Endothelial cell of umbilical vein (primary cell): ENCODE measurements around the gene TADA2B. TPM values are rescaled to one million over a fixed set of nuclear protein-coding genes. Genes with fewer than 3 reads are reported as not detected.

Experiments
- BruUV-seq: library from RNA; stranded (reverse); fragments of 400-500 nt; replicated peaks from 2 replicates; lab custom pipeline; 2021; lab: Mats Ljungman, UMichigan
- CTCF ChIA-PET: fragments of 300-600, 350-600 bp; sonication (Branson Sonifier 250); formaldehyde crosslinking; loops from one replicate; lab custom pipeline; 2021; ENCODE audit warnings: antibody characterized with exemption, inconsistent platforms; lab: Charles Lee
- POLR2A ChIA-PET: fragments of 300-600, 350-600 bp; sonication (Branson Sonifier 250); formaldehyde crosslinking; loops from one replicate; lab custom pipeline; 2021; ENCODE audit warnings: antibody characterized with exemption, inconsistent platforms; lab: Charles Lee
- DNase-seq: peaks from one replicate; pipeline ENCODE4 v3.0.0-alpha.2; 2011; ENCODE audit warnings: low read depth, low spot score
- FAIRE-seq: peaks from 2 replicates; lab custom pipeline; 2011; peaks lifted over from hg19 to GRCh38; lab: Jason Lieb, UNC
- H2AFZ ChIP-seq: 2 replicates; pipeline ENCODE4 v1.6.0; 2012; ENCODE audit warnings: low read depth, low read length, control low read depth, inconsistent platforms
- H3K27ac ChIP-seq: 2 replicates; pipeline ENCODE4 v1.5.1; 2011; ENCODE audit warnings: low read depth, mild to moderate bottlenecking, control low read depth, low read length, moderate library complexity; ENCODE audit not compliant: insufficient read depth
- H3K27me3 ChIP-seq, 2 experiments: 2 replicates each; pipeline versions ENCODE4 v1.6.0 to v1.6.1; 2011; ENCODE audit warnings: low read length in 2 of 2, mixed read lengths in 1 of 2; ENCODE audit not compliant: control insufficient read depth in 2 of 2, insufficient read depth in 2 of 2
- H3K36me3 ChIP-seq, 2 experiments: 2 replicates in 1 of 2; 3 replicates in 1 of 2; pipeline ENCODE4 v1.5.1; 2011; ENCODE audit warnings: low read length in 2 of 2, mild to moderate bottlenecking in 1 of 2, moderate library complexity in 1 of 2; ENCODE audit not compliant: control insufficient read depth in 2 of 2, insufficient read depth in 2 of 2; ENCODE audit errors: extremely low read depth in 1 of 2
- H3K4me1 ChIP-seq: 3 replicates; pipeline ENCODE4 v1.5.1; 2011; ENCODE audit warnings: mild to moderate bottlenecking, low read length; ENCODE audit not compliant: control insufficient read depth, insufficient read depth; ENCODE audit errors: extremely low read depth
- H3K4me2 ChIP-seq: 2 replicates; pipeline ENCODE4 v1.6.1; 2011; ENCODE audit warnings: low read length, control low read depth, mixed read lengths; ENCODE audit not compliant: insufficient read depth
- H3K4me3 ChIP-seq, 3 experiments: fragments of 200-600 bp in 1 of 3; sonication (generic), shearing (Covaris generic) in 1 of 3; replicated peaks in 1 of 3; 2 replicates each; pipeline ENCODE4 v1.5.1; 2011 to 2016; ENCODE audit warnings: control low read depth in 3 of 3, low read length in 3 of 3, mild to moderate bottlenecking in 2 of 3, inconsistent platforms in 1 of 3, low read depth in 1 of 3, moderate library complexity in 1 of 3; ENCODE audit not compliant: insufficient read depth in 1 of 3
- H3K79me2 ChIP-seq: 2 replicates; pipeline ENCODE4 v1.6.0; 2012; ENCODE audit warnings: low read length, inconsistent platforms; ENCODE audit not compliant: control insufficient read depth, insufficient read depth
- H3K9ac ChIP-seq: replicated peaks from 2 replicates; pipeline ENCODE3; 2011; ENCODE audit warnings: low read length, control low read depth; ENCODE audit not compliant: insufficient read depth; ENCODE audit errors: extremely low read depth
- H3K9me1 ChIP-seq: replicated peaks from 3 replicates; pipeline ENCODE4 v1.6.0; 2011; ENCODE audit warnings: mild to moderate bottlenecking, low read length; ENCODE audit not compliant: control insufficient read depth, insufficient read depth; ENCODE audit errors: extremely low read depth
- H3K9me3 ChIP-seq: replicated peaks from 2 replicates; pipeline ENCODE4 v1.5.1; 2012; ENCODE audit warnings: low read length, inconsistent platforms; ENCODE audit not compliant: control insufficient read depth, insufficient read depth
- H4K20me1 ChIP-seq: replicated peaks from 2 replicates; pipeline ENCODE3; 2011; ENCODE audit warnings: mild to moderate bottlenecking, low read length; ENCODE audit not compliant: control insufficient read depth, insufficient read depth; ENCODE audit errors: extremely low read depth
- EZH2 ChIP-seq: IDR thresholded peaks from 2 replicates; pipeline ENCODE4 v1.6.1; 2012; ENCODE audit warnings: borderline replicate concordance, low read depth, mild to moderate bottlenecking, moderate library complexity, low read length, inconsistent platforms; ENCODE audit not compliant: severe bottlenecking
- FOS ChIP-seq: IDR thresholded peaks from 2 replicates; pipeline ENCODE4 v1.6.1; 2011; ENCODE audit warnings: mild to moderate bottlenecking, low read length, moderate library complexity, borderline replicate concordance; ENCODE audit not compliant: insufficient read depth
- GATA2 ChIP-seq: IDR thresholded peaks from 2 replicates; pipeline ENCODE4 v1.7.0; 2011; ENCODE audit warnings: low read depth, mild to moderate bottlenecking, moderate library complexity, mixed read lengths, low read length; ENCODE audit not compliant: insufficient read length, insufficient read depth
- JUN ChIP-seq: IDR thresholded peaks from 2 replicates; pipeline ENCODE4 v1.6.1; 2011; ENCODE audit warnings: borderline replicate concordance, low read depth; ENCODE audit not compliant: insufficient read length, insufficient read depth
- MYC ChIP-seq: IDR thresholded peaks from one replicate; pipeline ENCODE4 v1.6.1; 2011; ENCODE audit warnings: mild to moderate bottlenecking, low read depth, low read length
- POLR2A ChIP-seq: IDR thresholded peaks from 2 replicates; pipeline ENCODE4 v1.6.1; 2012; ENCODE audit warnings: low read depth, mild to moderate bottlenecking, control low read depth, low read length
- POLR2AphosphoS5 ChIP-seq: IDR thresholded peaks from 2 replicates; pipeline ENCODE4 v1.6.1; 2012; ENCODE audit warnings: low read depth, mild to moderate bottlenecking, control low read depth, low read length, moderate library complexity; ENCODE audit not compliant: insufficient read depth
- dilution Hi-C: fragments of 300-500 bp; cut with MboI; formaldehyde crosslinking; loops from one replicate; pipeline ENCODE4 v1.15.0; 2019; ENCODE audit warnings: low sequenced_read_pairs; ENCODE audit not compliant: extremely low pct_ligation_motif_present
- intact Hi-C: fragments of 100-400 bp; cut with micrococcal nuclease; formaldehyde crosslinking; loops from one replicate; pipeline ENCODE4 v1.10.0; 2022
- polyA plus RNA-seq, 4 experiments: library from polyadenylated mRNA; depleted of rRNA in 3 of 4; stranded (reverse) in 3 of 4; unstranded in 1 of 4; fragments of >200 nt; gene quantifications; 2 replicates each; pipeline versions ENCODE4 v1.2.1 to v1.2.3, GENCODE V29; 2011 to 2012; ENCODE audit warnings: missing spikeins in 1 of 4
- total RNA-seq: library from RNA; stranded (reverse); gene quantifications from 2 replicates; pipeline ENCODE4 v1.2.3, GENCODE V29; 2021
- TF ChIP-seq, protein P1 (sequence below): IDR thresholded peaks from 2 replicates; pipeline ENCODE4 v1.6.1; 2011; ENCODE audit not compliant: insufficient read depth, insufficient read length
- TF ChIP-seq, protein P2 (sequence below), 2 donors: IDR thresholded peaks; 1 replicate in 1 of 2; 2 replicates in 1 of 2; pipeline ENCODE4 v1.5.1; 2011; ENCODE audit warnings: low read length in 2 of 2, mild to moderate bottlenecking in 2 of 2, moderate library complexity in 2 of 2, control low read depth in 1 of 2, inconsistent platforms in 1 of 2, low read depth in 1 of 2; ENCODE audit not compliant: insufficient read depth in 1 of 2; ENCODE audit errors: extremely low read depth in 1 of 2

TADA2B gene
- total and polyA plus RNA-seq, 2 donors (not counting 3 experiments of a cell fraction or from before 2014, with no cell fraction given) = 5.5 to 11.5 TPM

DNA sequence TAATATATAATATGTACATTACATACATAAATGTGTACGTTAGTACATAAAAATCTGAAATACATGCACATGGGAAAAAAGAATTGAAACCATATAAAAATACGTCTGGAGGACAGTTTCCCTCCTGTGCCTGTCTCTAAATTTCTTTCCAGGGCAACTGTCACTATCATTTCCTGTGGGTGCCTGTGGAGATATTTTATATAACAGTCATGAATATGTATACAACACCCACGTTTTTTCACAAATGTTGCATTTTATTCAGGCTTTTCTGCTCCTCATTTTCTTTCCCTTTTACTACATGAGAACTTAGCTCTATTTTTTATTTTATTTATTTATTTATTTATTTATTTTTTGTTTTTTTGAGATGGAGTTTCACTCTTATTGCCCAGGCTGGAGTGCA is 48.9 kb downstream of the TADA2B start:
- H3K27ac ChIP-seq = no peak overlapping the region
- no peaks in the 10 kb centered on the region for H3K9me1 ChIP-seq
- H3K4me3 ChIP-seq = no peak overlapping the region
- BruUV-seq = no TSS peak
- no peak overlapping the region for H2AFZ ChIP-seq
- peaks cover 13 to 18% of the 10 kb centered on the region in 2 experiments for H3K27me3 ChIP-seq
- no peaks in the 10 kb centered on the region for H3K36me3 ChIP-seq
- ChIA-PET POLR2A (no interaction called here), CTCF (interaction anchor here (1.7 kb wide), 1 partner anchor 9 kb away, joined by 4 read pairs; no protein-coding TSS in a partner anchor)
- no peaks in the 10 kb centered on the region for H3K9me3 ChIP-seq
- dilution Hi-C loops = no loop called here
- no peak overlapping the region for H3K9ac ChIP-seq
- FAIRE-seq = no peak
- no peaks in the 10 kb centered on the region for H4K20me1 ChIP-seq
- TF ChIP-seq POLR2A = no peak
- no peak for TF ChIP-seq EZH2
- TF ChIP-seq, protein P1, sequence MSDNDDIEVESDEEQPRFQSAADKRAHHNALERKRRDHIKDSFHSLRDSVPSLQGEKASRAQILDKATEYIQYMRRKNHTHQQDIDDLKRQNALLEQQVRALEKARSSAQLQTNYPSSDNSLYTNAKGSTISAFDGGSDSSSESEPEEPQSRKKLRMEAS = no peak
- no peak for TF ChIP-seq JUN
- no peak for TF ChIP-seq FOS
- no peak for TF ChIP-seq GATA2
- no peak for TF ChIP-seq MYC
- no peak for TF ChIP-seq POLR2AphosphoS5
- TF ChIP-seq, protein P2, sequence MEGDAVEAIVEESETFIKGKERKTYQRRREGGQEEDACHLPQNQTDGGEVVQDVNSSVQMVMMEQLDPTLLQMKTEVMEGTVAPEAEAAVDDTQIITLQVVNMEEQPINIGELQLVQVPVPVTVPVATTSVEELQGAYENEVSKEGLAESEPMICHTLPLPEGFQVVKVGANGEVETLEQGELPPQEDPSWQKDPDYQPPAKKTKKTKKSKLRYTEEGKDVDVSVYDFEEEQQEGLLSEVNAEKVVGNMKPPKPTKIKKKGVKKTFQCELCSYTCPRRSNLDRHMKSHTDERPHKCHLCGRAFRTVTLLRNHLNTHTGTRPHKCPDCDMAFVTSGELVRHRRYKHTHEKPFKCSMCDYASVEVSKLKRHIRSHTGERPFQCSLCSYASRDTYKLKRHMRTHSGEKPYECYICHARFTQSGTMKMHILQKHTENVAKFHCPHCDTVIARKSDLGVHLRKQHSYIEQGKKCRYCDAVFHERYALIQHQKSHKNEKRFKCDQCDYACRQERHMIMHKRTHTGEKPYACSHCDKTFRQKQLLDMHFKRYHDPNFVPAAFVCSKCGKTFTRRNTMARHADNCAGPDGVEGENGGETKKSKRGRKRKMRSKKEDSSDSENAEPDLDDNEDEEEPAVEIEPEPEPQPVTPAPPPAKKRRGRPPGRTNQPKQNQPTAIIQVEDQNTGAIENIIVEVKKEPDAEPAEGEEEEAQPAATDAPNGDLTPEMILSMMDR (IDR thresholded peaks at IDR 0.05; ENCODE audit: extremely low read depth in 1 of 2, insufficient read depth in 1 of 2, low read depth in 1 of 2, low read length in 2 of 2) = no peak
- intact Hi-C loops = no loop called here
- H3K79me2 ChIP-seq = no peaks in the 10 kb centered on the region
- no peak overlapping the region for H3K4me2 ChIP-seq
- DNase-seq = no peak
- H3K4me1 ChIP-seq = no peaks in the 10 kb centered on the region
